ENCODE data around the gene RAB3D.
"Not testable (repeated sequence)": the region's sequence is repeated elsewhere in the genome, so short reads cannot be mapped to it uniquely, and the experiment has no call there.

The RAB3D gene

GRCh38 chr19:11339254-11340098, at the start of gene RAB3D:
RAB3D (minus strand) TSS chr19:11339657; CDS start chr19:11337399, 2,258 bp downstream.
- FAIRE-seq, result no peak

- no peak for FAIRE-seq
These were observed 47.9 kb upstream of the RAB3D start for GRCh38 chr19:11387162-11388034.

GRCh38 chr19:11384778-11385129, 45.3 kb upstream of the RAB3D start:
- no peak for FAIRE-seq

- FAIRE-seq, result no peak
These were observed 44.2 kb upstream of the RAB3D start for GRCh38 chr19:11383706-11384048.

- no peak for FAIRE-seq
These were observed 43.6 kb upstream of the RAB3D start for GRCh38 chr19:11382898-11383705.

GRCh38 chr19:11380653-11381537, 41.4 kb upstream of the RAB3D start:
- no peak for FAIRE-seq

GRCh38 chr19:11379857-11380350, 40.4 kb upstream of the RAB3D start:
- FAIRE-seq, result no peak

- not testable (repeated sequence) for FAIRE-seq
These were observed 39.9 kb upstream of the RAB3D start for GRCh38 chr19:11379269-11379845.

GRCh38 chr19:11378319-11379189, 39.1 kb upstream of the RAB3D start:
- no peak for FAIRE-seq

- FAIRE-seq, result no peak
These were observed 38.3 kb upstream of the RAB3D start for GRCh38 chr19:11377756-11378155.

- no peak for FAIRE-seq
These were observed 37.8 kb upstream of the RAB3D start for GRCh38 chr19:11377237-11377636.

GRCh38 chr19:11375143-11375948, 35.9 kb upstream of the RAB3D start:
- FAIRE-seq, result peak; percentile 72

GRCh38 chr19:11374433-11375142, 35.1 kb upstream of the RAB3D start, which contains the start of gene SWSAP1:
SWSAP1 (plus strand) TSS chr19:11374666; CDS start chr19:11374681, 15 bp downstream.
- no peak for FAIRE-seq

- no peak for FAIRE-seq
These were observed 34.5 kb upstream of the RAB3D start for GRCh38 chr19:11373885-11374432.

GRCh38 chr19:11373166-11373884, 33.9 kb upstream of the RAB3D start:
- FAIRE-seq, result no peak

- FAIRE-seq, result no peak
These were observed 31.3 kb upstream of the RAB3D start for GRCh38 chr19:11370744-11371143.

GRCh38 chr19:11367528-11367927, 28.1 kb upstream of the RAB3D start:
- FAIRE-seq, result no peak
